Effector CD8-positive, alpha-beta T cell (primary cell): ENCODE results near the gene ZBTB2.
"Not testable (repeated sequence)": the region's sequence is repeated elsewhere in the genome, so short reads cannot be mapped to it uniquely, and the experiment has no call there.

Experiments used
- DNase-seq: peaks from one replicate; lab custom pipeline; 2025; lab: John Stamatoyannopoulos, UW

The ZBTB2 gene

DNA sequence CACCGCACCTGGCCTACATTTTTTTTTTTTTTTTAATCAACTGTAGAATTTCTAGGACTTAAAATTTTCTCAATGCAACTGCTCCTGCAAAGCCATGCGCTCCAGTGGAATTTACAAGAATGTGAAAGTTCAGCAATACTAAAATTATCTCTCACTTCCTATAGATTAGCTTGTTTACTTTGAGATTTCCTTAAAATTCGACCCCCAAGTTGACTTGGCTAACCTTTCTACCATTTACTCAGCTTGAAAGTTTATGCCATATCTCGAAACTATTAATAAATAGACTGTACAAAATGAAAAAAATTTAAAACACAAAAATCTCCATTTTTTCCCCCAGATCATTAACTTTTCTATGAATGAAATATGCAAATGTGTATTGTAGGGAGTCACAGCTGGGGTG, 64.3 kb downstream of the ZBTB2 start:
- DNase-seq = no peak

DNA sequence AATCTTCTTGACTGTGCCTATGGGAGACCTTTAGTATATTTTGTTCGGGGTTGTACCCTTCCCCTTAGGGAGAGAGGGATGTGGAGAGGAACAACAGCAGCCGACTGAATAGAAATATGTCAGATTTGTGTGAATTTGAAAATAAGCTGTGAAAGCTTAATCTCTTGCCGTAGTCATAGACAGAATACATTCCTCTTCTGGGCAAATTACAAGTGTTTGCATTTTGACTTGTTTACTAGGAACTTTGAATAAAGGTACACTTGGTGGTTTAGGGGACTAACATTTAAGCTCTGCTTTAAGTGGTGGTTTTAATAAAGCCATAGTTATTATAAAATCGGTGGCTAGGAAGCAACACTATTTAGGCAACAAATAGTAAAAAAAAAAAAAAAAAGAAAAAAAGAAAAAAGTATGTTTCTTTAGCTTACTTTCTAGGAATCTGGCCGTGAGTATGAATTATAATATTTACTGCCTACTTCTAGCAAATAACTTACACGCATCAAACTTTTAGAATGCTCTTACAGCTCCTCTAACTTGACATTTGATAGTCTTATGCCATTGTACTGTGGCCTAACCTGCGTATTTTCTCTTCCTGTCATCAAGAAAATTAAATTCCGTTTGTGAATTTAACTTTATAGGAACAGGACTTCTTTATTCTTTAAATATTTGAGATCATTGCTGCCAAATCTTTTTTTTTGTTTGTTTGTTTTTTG, 65.1 kb downstream of the ZBTB2 start:
- DNase-seq = no peak

DNA sequence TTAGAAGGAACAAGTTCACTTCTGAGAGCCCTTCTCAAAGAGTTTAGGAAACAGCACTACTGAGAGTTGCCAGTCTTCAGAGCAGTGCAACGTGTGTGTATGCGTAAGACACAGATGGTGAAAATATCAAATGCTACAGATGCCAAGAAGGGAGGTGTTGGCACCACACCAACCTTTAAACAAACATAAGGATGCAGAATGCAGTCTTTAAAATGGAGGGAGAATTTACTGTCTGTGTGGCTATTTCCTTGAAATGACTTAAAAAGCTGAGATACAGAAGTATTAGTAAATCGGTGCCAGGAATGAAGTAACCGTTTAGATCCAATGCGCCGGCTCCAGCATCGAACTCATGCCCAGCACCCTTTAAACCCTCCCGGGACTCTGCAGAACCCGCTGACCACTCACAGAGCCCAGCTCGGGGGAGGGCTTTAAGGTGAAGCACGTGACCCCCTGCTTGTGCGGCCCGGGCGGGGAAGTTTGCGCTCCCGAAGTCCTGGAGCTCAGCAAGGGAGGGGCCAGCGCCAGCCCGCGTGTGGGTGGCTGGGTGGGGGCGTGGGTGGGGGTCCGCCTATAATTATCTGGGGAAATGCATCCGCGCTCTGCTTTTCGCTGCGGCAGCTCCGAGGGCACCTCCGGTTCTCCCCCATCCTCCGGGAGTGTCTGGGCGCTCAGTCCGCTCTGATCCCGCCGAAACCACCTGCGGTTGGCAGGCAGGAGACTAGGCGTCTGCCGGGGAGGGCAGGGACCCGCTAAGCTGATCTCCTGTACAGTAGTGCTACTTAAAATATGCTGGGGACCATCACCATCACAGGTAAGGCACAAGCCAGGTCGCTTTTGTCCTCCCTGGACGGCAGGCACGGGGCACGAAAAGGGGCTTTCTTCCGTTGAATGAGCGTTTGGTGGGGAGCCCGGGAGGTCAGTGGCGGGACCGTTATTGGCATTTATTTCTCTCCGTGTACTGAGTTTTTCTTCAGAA, 66.0 kb downstream of the ZBTB2 start:
- peak; percentile 4 for DNase-seq

- no peak for DNase-seq
Observed at GRCh38 chr6:151324488-151324825, 66.9 kb downstream of the ZBTB2 start.

GRCh38 chr6:151323791-151324487, 67.4 kb downstream of the ZBTB2 start:
- DNase-seq = peak; percentile 54

DNA sequence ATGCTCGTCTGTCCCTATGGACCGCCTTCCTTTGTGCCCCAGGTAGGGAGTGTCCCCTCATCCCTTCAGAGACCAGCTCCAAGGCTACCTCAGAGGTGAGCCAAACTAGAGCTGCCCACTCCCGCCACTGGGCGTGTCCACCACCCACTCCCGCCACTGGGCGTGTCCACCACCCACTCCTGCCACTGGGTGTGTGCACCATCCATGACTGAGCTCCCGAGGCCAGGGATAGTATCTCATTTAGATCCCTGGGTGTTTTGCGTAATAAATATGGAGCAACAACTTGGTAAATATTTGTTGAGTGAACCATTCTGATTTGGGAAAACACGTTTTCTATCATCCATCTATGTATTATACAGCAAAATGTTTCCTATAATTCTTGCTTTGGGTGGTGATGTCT, 68.8 kb downstream of the ZBTB2 start:
- no peak for DNase-seq

DNA sequence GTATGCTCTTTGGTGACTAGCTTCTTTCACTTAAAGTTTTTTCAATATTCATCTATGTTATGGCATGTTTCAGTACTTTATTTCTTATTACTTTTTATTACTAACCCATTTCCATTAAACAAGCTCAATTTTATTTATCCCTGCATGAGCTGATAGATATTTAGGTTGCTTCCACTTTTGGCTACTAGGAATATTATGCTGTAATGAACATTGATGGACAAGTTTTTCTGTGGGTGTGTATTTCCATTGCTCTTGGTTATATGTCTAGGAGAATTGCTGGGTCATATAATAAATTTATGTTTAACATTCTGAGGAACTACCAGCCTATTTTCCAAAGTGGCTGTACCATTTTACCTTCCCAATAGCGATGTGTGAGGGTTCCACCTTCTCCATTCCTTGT, 69.9 kb downstream of the ZBTB2 start:
- DNase-seq = no peak

GRCh38 chr6:151320140-151320539, 71.2 kb downstream of the ZBTB2 start:
- no peak for DNase-seq

DNA sequence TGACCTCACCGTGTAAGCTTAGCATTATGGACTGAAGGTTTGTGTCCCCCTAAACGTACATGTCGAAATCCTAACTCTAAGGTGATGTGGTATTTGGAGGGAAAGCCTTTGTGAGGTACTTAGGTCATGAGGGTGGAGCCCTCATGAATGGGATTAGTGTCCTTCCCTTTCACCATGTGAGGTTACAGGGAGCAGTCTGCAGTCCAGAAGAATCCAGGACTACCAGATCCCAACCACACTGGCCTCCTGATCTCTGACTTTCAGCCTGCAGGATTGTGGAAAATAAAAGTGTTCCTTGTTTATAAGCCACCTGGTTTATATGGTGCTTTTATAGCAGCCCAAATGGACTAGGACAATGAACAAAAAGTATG, 73.4 kb downstream of the ZBTB2 start:
- no peak for DNase-seq

GRCh38 chr6:151317103-151317994, 74.0 kb downstream of the ZBTB2 start:
- DNase-seq = no peak

DNA sequence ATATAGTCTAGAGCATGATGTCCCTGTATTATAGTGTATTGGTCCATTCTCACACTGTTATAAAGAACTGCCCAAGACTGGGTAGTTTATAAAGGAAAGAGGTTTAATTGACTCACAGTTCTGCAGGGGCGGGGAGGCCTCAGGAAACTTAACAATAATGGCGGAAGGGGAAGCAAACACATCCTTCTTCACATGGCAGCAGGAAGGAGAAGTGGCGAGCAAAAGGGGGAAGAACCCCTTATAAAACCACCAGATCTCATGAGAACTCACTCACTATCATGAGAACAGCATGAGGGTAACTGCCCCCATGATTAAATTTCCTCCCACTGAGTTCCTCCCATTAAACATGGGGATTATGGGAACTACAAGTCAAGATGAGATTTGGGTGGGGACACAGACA, 75.7 kb downstream of the ZBTB2 start:
- DNase-seq = not testable (repeated sequence)
